Glutamatergic neuron (in vitro differentiated cells): ENCODE measurements around the gene PANX2. TPM values are rescaled to one million over a fixed set of nuclear protein-coding genes. Genes with fewer than 3 reads are reported as not detected.

Source experiments
- DNase-seq: peaks from one replicate; pipeline ENCODE4 v3.0.0; 2022
- H3K27ac Mint-ChIP-seq: one replicate; pipeline ENCODE4 v1.8.0; 2020; ENCODE audit warnings: mild to moderate bottlenecking, mixed read lengths, inconsistent platforms; ENCODE audit not compliant: unreplicated experiment
- H3K27me3 Mint-ChIP-seq: one replicate; pipeline ENCODE4 v1.8.0; 2020; ENCODE audit warnings: mild to moderate bottlenecking, moderate library complexity, mixed read lengths, inconsistent platforms; ENCODE audit not compliant: unreplicated experiment
- H3K36me3 Mint-ChIP-seq: one replicate; pipeline ENCODE4 v1.8.0; 2020; ENCODE audit warnings: mild to moderate bottlenecking, mixed read lengths, inconsistent platforms; ENCODE audit not compliant: unreplicated experiment
- H3K4me1 Mint-ChIP-seq: one replicate; pipeline ENCODE4 v1.8.0; 2020; ENCODE audit warnings: mild to moderate bottlenecking, low read depth, mixed read lengths, inconsistent platforms; ENCODE audit not compliant: unreplicated experiment
- H3K4me3 Mint-ChIP-seq: one replicate; pipeline ENCODE4 v1.8.0; 2020; ENCODE audit warnings: mild to moderate bottlenecking, mixed read lengths, inconsistent platforms; ENCODE audit not compliant: unreplicated experiment
- H3K9me3 Mint-ChIP-seq: one replicate; pipeline ENCODE4 v1.8.0; 2020; ENCODE audit warnings: mild to moderate bottlenecking, moderate library complexity, mixed read lengths, inconsistent platforms; ENCODE audit not compliant: unreplicated experiment
- CTCF ChIP-seq: fragments of 200-600 bp; sonication (generic); IDR thresholded peaks from one replicate; pipeline ENCODE4 v1.5.0; 2021; ENCODE audit not compliant: partially characterized antibody, unreplicated experiment
- total RNA-seq: library from RNA; stranded (reverse); fragmentation: NEBNext Ultra II Directional; extraction: Animal tissue kit (Norgen Biotek cat#: 25700); gene quantifications from one replicate; pipeline ENCODE4 v1.2.1, GENCODE V29; 2021; ENCODE audit not compliant: unreplicated experiment

PANX2 gene
- total RNA-seq, 1 donor from 2014 or later, result 1.8 TPM

- H3K27ac Mint-ChIP-seq, result no peak overlapping the region
- peaks cover 4% of the 10 kb centered on the region for H3K9me3 Mint-ChIP-seq
- no peak overlapping the region for H3K4me3 Mint-ChIP-seq
- no peaks in the 10 kb centered on the region for H3K36me3 Mint-ChIP-seq
- peaks cover 6% of the 10 kb centered on the region for H3K4me1 Mint-ChIP-seq
- no peak for TF ChIP-seq CTCF
- DNase-seq, result no peak
- peaks cover 7% of the 10 kb centered on the region for H3K27me3 Mint-ChIP-seq
These were observed 5.7 kb downstream of the PANX2 start for GRCh38 chr22:50175921-50176849.

- Mint-ChIP-seq H3K4me1 (peaks cover 6% of the 10 kb centered on the region), H3K27me3 (peaks cover 7% of the 10 kb centered on the region), H3K36me3 (no peaks in the 10 kb centered on the region), H3K9me3 (peaks cover 4% of the 10 kb centered on the region), H3K27ac (no peak overlapping the region), H3K4me3 (no peak overlapping the region)
- TF ChIP-seq CTCF, result no peak
- DNase-seq, result no peak
These were observed 6.5 kb downstream of the PANX2 start for GRCh38 chr22:50176850-50177536.

- peak; percentile 12 for DNase-seq
- H3K27ac Mint-ChIP-seq, result no peak overlapping the region
- TF ChIP-seq CTCF, result no peak
- H3K27me3 Mint-ChIP-seq, result peaks cover 7% of the 10 kb centered on the region
- peaks cover 6% of the 10 kb centered on the region for H3K4me1 Mint-ChIP-seq
- no peak overlapping the region for H3K4me3 Mint-ChIP-seq
- peaks cover 4% of the 10 kb centered on the region for H3K9me3 Mint-ChIP-seq
- no peaks in the 10 kb centered on the region for H3K36me3 Mint-ChIP-seq
These were observed 7.3 kb downstream of the PANX2 start for GRCh38 chr22:50177537-50178470.

GRCh38 chr22:50178471-50178864 lies 7.9 kb downstream of the PANX2 start:
- H3K4me3 Mint-ChIP-seq, result no peak overlapping the region
- peak; percentile 21 for DNase-seq
- no peak for TF ChIP-seq CTCF
- H3K27me3 Mint-ChIP-seq, result peaks cover 7% of the 10 kb centered on the region
- H3K9me3 Mint-ChIP-seq, result peaks cover 2% of the 10 kb centered on the region
- no peaks in the 10 kb centered on the region for H3K36me3 Mint-ChIP-seq
- peaks cover 6% of the 10 kb centered on the region for H3K4me1 Mint-ChIP-seq
- H3K27ac Mint-ChIP-seq, result no peak overlapping the region
